Measurements from ENCODE around the gene RGSL1.

Gene RGSL1

DNA sequence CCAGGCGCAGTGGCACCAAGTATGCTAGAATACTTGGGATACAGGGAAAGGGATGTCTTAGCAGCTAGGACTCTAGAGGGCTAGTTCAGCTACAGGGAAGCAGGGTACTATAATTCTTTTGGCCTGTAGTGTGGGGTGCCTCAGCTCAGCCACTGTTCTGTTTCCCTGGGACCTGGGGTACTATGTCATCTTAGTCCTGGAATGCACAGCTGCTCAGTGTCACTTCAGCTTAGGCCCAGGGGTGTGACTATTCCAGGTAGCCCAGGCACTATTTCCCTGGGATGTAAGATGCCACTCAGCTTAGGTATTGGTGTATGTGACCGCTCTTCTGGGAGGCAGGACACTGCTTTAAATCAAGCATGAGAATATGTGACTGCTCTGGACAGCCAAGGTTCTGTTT, 34.1 kb downstream of the RGSL1 start:
- intact Hi-C loops (cut with DNase I; ENCODE audit: low total_unique reads) = no loop called here
- no peaks in the 10 kb centered on the region for H3K4me1 ChIP-seq
- TF ChIP-seq CTCF (IDR thresholded peaks at IDR 0.05) = no peak
- no peak overlapping the region for H3K27ac ChIP-seq
- no peaks in the 10 kb centered on the region for H3K36me3 ChIP-seq
- no peaks in the 10 kb centered on the region for H3K27me3 ChIP-seq
- H3K9me3 ChIP-seq = no peaks in the 10 kb centered on the region
- no peak overlapping the region for H3K4me3 ChIP-seq
- no peak for DNase-seq

- TF ChIP-seq CTCF (IDR thresholded peaks at IDR 0.05) = no peak
- DNase-seq = no peak
- H3K4me1 ChIP-seq = no peaks in the 10 kb centered on the region
- no peaks in the 10 kb centered on the region for H3K9me3 ChIP-seq
- intact Hi-C loops (cut with DNase I; ENCODE audit: low total_unique reads) = no loop called here
- no peak overlapping the region for H3K27ac ChIP-seq
- H3K27me3 ChIP-seq = no peaks in the 10 kb centered on the region
- no peaks in the 10 kb centered on the region for H3K36me3 ChIP-seq
- H3K4me3 ChIP-seq = no peak overlapping the region
Measured at GRCh38 chr1:182484531-182485257, 34.7 kb downstream of the RGSL1 start.

DNA sequence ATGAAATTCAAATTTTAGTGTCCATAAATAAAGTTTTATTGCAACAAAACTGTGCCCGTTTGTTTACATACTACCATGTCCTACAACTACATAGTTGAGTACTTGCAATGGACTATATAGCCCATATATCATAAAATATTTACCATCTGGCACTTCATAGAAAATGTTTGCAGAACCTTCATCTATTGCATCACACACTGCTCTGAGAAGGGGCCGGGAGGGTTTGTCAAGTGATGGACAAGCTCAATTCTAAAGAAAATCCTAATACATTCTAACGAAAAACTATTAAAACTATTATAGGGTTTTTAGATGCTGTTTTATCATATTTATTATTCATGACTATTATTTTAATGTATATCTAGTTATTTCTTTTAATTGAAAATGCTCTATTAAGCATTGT, 35.9 kb downstream of the RGSL1 start:
- no peak overlapping the region for H3K4me3 ChIP-seq
- H3K4me1 ChIP-seq = no peaks in the 10 kb centered on the region
- no peak for DNase-seq
- no peaks in the 10 kb centered on the region for H3K36me3 ChIP-seq
- H3K9me3 ChIP-seq = no peaks in the 10 kb centered on the region
- intact Hi-C loops (cut with DNase I; ENCODE audit: low total_unique reads) = no loop called here
- no peaks in the 10 kb centered on the region for H3K27me3 ChIP-seq
- no peak for TF ChIP-seq CTCF (IDR thresholded peaks at IDR 0.05)
- H3K27ac ChIP-seq = no peak overlapping the region

DNA sequence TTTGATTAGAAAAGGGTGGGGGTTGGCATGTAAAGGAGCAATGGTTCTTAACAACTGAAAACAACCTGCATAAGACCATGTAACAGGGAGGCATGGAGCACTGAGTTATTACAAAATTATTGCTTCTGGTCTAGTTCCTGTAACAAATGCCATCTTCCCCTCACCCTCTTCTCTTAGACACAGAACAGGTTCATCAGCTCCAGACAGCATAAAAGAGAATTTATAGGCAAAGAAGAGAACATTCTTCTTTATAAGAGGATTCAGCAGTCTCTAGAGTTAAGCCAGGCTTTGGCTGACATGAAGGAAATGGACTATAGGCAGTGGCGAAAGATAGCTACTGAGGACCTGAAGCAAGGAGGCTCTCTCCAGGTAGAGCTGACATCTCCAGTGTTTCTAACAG, 38.9 kb downstream of the RGSL1 start:
- Histone ChIP-seq H3K4me1 (no peaks in the 10 kb centered on the region), H3K36me3 (no peaks in the 10 kb centered on the region), H3K27ac (no peak overlapping the region), H3K9me3 (no peaks in the 10 kb centered on the region), H3K4me3 (no peak overlapping the region), H3K27me3 (no peaks in the 10 kb centered on the region)
- TF ChIP-seq CTCF (IDR thresholded peaks at IDR 0.05) = no peak
- intact Hi-C loops (cut with DNase I; ENCODE audit: low total_unique reads) = no loop called here
- no peak for DNase-seq

- Histone ChIP-seq H3K4me3 (no peak overlapping the region), H3K4me1 (no peaks in the 10 kb centered on the region), H3K27me3 (no peaks in the 10 kb centered on the region), H3K9me3 (no peaks in the 10 kb centered on the region), H3K36me3 (no peaks in the 10 kb centered on the region), H3K27ac (no peak overlapping the region)
- no peak for DNase-seq
- intact Hi-C loops (cut with DNase I; ENCODE audit: low total_unique reads) = no loop called here
- TF ChIP-seq CTCF (IDR thresholded peaks at IDR 0.05) = no peak
Measured at GRCh38 chr1:182493063-182493462, 43.1 kb downstream of the RGSL1 start.

DNA sequence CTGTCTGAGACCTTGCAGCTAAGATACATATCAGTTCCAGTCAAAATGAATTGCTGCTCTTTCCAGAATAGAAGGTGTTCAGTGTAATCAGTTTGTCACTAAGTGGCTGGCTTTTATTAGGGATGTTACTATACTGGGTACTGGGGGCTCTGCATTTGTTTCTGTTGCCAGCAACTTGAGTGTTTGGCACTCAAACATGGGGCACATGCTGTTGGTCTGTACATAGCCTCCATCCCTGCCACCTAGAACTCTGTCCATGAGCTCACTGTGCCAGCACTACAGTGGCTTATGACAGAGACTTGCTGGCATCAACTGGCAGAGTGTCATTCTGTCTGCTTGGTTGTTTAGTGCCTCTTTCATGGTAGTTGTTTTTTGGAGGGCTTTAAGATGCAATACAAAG, 45.1 kb downstream of the RGSL1 start:
- intact Hi-C loops (cut with DNase I; ENCODE audit: low total_unique reads) = no loop called here
- H3K36me3 ChIP-seq = no peaks in the 10 kb centered on the region
- TF ChIP-seq CTCF (IDR thresholded peaks at IDR 0.05) = no peak

More for the DNA sequence above, 45.1 kb downstream of the RGSL1 start:
- Histone ChIP-seq H3K9me3 (no peaks in the 10 kb centered on the region), H3K4me1 (no peaks in the 10 kb centered on the region), H3K27ac (no peak overlapping the region), H3K4me3 (no peak overlapping the region), H3K27me3 (no peaks in the 10 kb centered on the region)
- no peak for DNase-seq
